ENCODE measurements around the gene EFCAB8.

EFCAB8 gene

GRCh38 chr20:32917191-32917950 lies 58.6 kb downstream of the EFCAB8 start:
- H3K4me3 ChIP-seq (ENCODE audit: low read length) = no peak overlapping the region
- TF ChIP-seq CTCF (IDR thresholded peaks at IDR 0.05; ENCODE audit: insufficient read depth, low read depth, low read length, missing control alignments) = no peak

GRCh38 chr20:32918296-32918695 lies 59.6 kb downstream of the EFCAB8 start:
- no peak for TF ChIP-seq CTCF (IDR thresholded peaks at IDR 0.05; ENCODE audit: insufficient read depth, low read depth, low read length, missing control alignments)
- no peak overlapping the region for H3K4me3 ChIP-seq (ENCODE audit: low read length)
- DNase-seq (ENCODE audit: low read depth) = no peak

More at GRCh38 chr20:32917191-32917950, 58.6 kb downstream of the EFCAB8 start:
- DNase-seq (ENCODE audit: low read depth) = no peak

GRCh38 chr20:32918751-32919150 lies 60.0 kb downstream of the EFCAB8 start:
- no peak overlapping the region for H3K4me3 ChIP-seq (ENCODE audit: low read length)
- no peak for TF ChIP-seq CTCF (IDR thresholded peaks at IDR 0.05; ENCODE audit: insufficient read depth, low read depth, low read length, missing control alignments)
- no peak for DNase-seq (ENCODE audit: low read depth)

- H3K4me3 ChIP-seq (ENCODE audit: low read length) = no peak overlapping the region
- no peak for DNase-seq (ENCODE audit: low read depth)
- TF ChIP-seq CTCF (IDR thresholded peaks at IDR 0.05; ENCODE audit: insufficient read depth, low read depth, low read length, missing control alignments) = no peak
Measured at GRCh38 chr20:32920066-32920465, 61.3 kb downstream of the EFCAB8 start.

- no peak overlapping the region for H3K4me3 ChIP-seq (ENCODE audit: low read length)
- DNase-seq (ENCODE audit: low read depth) = no peak
- TF ChIP-seq CTCF (IDR thresholded peaks at IDR 0.05; ENCODE audit: insufficient read depth, low read depth, low read length, missing control alignments) = no peak
Measured at GRCh38 chr20:32920530-32921298, 62.0 kb downstream of the EFCAB8 start.

GRCh38 chr20:32922466-32922865 lies 63.7 kb downstream of the EFCAB8 start:
- DNase-seq (ENCODE audit: low read depth) = no peak
- TF ChIP-seq CTCF (IDR thresholded peaks at IDR 0.05; ENCODE audit: insufficient read depth, low read depth, low read length, missing control alignments) = no peak
- H3K4me3 ChIP-seq (ENCODE audit: low read length) = no peak overlapping the region
